Mammary epithelial cell (primary cell): ENCODE data around the gene CDH5.

Experiments used
- EZH2 ChIP-seq: IDR thresholded peaks from 2 replicates; pipeline ENCODE4 v1.6.1; 2012; ENCODE audit warnings: low read length, inconsistent platforms, borderline replicate concordance
- TF ChIP-seq, protein P1 (sequence below), 2 donors: IDR thresholded peaks in 1 of 2; conservative IDR thresholded peaks in 1 of 2; 2 replicates each; pipeline ENCODE4 v1.5.1; 2011 to 2012; ENCODE audit warnings: inconsistent platforms in 2 of 2, low read length in 2 of 2, mild to moderate bottlenecking in 2 of 2, control low read depth in 1 of 2, low read depth in 1 of 2; ENCODE audit not compliant: insufficient read depth in 1 of 2; ENCODE audit errors: extremely low read depth in 1 of 2

DNA sequence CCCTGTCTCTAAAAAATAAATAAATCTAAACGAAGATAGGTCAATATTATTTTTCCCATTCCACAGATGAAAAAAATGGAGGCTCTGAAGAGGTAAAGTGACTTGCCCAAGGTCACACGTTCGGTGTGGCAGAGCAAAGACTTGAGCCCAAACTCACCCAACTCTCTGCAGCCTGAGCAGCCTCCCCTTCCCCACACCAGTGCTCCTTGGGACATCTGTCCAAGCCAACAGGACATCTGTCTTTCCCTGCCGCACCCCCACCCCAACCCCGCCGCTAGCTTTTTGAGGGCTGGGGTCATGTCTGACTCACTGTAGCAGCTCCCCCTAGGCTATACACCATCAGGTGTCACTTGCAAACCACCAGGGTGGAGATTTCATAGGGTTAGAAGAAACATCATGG lies 55.4 kb downstream of the CDH5 start:
- TF ChIP-seq, protein P1, sequence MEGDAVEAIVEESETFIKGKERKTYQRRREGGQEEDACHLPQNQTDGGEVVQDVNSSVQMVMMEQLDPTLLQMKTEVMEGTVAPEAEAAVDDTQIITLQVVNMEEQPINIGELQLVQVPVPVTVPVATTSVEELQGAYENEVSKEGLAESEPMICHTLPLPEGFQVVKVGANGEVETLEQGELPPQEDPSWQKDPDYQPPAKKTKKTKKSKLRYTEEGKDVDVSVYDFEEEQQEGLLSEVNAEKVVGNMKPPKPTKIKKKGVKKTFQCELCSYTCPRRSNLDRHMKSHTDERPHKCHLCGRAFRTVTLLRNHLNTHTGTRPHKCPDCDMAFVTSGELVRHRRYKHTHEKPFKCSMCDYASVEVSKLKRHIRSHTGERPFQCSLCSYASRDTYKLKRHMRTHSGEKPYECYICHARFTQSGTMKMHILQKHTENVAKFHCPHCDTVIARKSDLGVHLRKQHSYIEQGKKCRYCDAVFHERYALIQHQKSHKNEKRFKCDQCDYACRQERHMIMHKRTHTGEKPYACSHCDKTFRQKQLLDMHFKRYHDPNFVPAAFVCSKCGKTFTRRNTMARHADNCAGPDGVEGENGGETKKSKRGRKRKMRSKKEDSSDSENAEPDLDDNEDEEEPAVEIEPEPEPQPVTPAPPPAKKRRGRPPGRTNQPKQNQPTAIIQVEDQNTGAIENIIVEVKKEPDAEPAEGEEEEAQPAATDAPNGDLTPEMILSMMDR (conservative IDR thresholded peaks at IDR 0.05 in 1 of 2, IDR thresholded peaks at IDR 0.05 in 1 of 2; ENCODE audit: extremely low read depth in 1 of 2, insufficient read depth in 1 of 2, low read depth in 1 of 2, low read length in 2 of 2): no peak
- no peak for TF ChIP-seq EZH2
